Stimulated activated CD8-positive, alpha-beta memory T cell treated with anti-CD3 and anti-CD28 coated beads, Interleukin-7, amount 100 ng/mL, for 48 hours (primary cell): Measurements from ENCODE around the gene ROBO1.
"Not testable (repeated sequence)": the region's sequence is repeated elsewhere in the genome, so short reads cannot be mapped to it uniquely, and the experiment has no call there.

Source experiments
- DNase-seq, 2 donors: peaks; one replicate each; pipeline ENCODE4 v3.0.0-alpha.2; 2020; ENCODE audit warnings: low read depth in 1 of 2; ENCODE audit errors: extremely low read depth in 1 of 2

The ROBO1 gene

DNA sequence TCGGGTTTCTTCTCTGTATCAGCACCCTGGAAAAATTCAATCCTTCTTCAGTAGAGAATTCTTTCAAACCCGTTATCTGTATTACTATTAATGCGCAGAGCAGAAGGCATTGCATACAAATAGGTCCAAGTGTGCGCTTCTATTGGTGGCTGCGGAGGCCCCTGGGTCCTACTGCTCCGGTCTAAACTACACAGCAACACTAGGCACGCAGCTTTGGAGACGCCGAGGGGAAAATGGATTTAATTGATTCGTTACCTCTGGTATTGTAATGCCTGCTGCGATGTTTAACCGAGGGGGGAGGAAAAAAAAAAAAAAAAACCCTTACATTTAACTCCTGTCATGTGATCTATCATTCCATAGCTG is at the start of gene ROBO1:
Gene ROBO1 (minus strand): TSS at position 94 of the 363 bp plus-strand sequence.
- no peak for DNase-seq

DNA sequence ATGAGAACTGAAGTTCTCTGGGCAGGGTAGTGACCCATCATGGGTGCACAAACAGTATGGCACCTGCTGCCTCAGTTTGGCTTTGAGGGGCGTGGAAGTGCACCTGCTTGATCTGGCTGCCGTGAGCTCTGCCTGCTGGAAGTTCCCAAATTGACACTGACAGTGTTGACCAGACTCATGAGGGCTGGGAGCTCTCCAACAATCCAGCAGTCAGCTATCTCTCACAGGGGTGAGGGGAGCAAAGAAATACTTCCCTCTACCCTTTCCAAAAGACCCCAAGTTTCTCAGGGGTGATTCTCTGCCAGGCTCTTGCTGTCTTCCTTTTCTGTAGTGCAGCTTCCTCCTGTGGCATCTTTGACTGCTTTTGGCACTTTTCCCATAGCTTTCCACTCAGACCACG is 49.4 kb upstream of the ROBO1 start:
- no peak for DNase-seq

DNA sequence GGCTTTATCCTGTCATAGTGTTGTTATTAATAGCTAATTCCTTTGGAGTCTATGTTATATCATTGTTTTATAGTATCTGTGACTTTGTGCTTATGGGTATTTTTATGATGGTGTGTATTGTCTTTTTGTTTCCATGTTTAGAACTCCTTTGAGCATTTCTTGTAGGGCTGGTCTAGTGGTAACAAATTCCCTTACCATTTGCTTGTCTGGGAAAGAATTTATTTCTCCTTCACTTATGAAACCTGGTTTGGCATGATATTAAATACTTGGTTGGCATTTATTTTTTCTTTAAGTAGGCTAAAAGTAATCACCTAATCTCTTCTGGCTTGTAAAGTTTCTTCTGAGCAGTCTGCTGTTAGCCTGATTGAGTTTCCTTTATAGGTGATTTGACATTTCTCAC is 47.7 kb upstream of the ROBO1 start:
- no peak for DNase-seq

DNA sequence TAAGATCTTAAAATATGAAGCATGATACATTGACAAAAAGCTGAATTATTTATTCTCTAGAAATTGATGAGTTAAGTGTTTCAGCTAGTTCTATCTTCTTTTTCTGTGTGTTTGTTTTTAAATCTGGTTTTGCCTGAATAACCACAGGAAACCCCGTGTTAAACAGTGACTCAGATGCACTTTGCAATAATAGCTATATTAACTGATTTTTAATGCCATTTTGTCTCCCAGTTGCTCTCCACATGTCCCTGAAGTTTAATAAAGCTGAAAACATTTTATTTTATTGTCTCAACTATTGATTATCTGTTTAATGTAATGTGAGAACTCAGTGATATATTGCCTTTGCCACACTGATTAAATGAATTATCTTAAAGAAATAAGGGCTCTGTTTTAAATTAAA is 42.8 kb upstream of the ROBO1 start:
- no peak for DNase-seq

DNA sequence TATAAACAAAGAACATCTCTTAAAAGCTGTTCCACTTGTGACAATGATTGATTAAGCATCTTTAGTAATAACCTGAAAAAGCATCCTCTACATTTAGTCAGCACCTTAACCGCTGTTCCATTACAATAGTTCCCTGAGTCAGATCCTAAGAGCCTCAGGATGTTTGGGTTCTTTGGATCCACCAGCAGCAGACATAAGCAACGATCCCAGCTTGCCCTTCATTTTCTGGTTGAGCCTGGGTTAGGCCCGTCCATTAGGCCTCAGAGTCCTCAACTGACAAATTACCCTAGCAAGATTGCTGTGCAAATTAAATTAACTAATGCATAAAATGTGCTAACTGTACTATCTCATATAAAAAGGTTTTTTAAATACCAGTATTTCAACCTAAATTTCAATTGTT is 42.3 kb upstream of the ROBO1 start:
- no peak for DNase-seq

DNA sequence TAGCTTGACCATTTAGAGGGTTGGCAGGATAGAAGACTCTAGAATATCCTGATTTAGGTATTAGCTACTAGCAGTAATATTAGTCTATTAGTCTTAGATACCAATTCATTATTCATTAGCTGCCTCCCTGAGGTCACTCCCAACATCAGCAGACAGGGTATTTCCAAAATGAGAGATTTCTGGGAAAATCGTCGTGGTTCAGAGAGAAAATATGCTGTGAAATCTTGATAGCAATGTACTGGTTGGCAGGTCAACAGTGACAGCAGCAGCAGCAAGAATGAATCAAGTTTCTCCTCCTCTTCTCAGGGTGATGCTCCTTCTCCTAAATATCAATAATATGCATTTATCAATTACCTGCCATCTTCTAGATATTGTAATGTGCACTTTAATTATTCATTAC is 41.3 kb upstream of the ROBO1 start:
- DNase-seq, result no peak

DNA sequence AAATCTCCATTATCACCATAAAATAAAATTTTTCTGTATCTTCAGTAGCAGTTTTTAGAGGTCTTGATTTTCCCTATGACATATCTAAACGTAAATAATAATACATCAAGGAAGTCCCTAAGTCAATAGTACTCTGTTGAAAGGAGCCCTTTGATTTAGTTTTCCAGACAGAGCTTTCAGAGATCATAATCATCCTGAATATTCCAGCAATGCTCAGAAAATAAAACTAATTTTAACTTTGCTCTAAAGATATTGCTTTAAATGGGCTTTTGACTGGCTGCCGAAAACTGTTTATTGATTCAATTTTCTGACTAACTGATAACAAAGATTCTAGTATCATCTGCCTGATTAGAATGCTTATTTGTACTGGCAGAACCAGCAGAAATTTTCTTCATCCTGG is 40.7 kb upstream of the ROBO1 start:
- no peak for DNase-seq

DNA sequence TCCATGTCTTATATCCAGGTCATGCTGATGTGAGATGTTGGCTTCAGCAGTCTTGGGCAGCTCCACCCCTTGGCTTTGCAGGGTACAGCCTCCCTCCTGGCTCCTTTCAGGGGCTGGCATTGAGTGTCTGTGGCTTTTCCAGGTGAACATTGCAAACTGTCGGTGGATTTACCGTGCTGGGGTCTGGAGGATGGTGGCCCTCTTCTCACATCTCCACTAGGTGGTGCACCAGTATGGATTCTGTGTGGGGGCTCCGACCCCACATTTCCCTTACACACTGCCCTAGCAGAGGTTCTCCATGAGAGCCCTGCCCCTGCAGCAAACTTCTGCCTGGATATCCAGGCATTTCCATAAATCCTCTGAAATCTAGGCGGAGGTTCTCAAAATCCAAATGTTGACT is 22.4 kb upstream of the ROBO1 start:
- DNase-seq, result not testable (repeated sequence)

DNA sequence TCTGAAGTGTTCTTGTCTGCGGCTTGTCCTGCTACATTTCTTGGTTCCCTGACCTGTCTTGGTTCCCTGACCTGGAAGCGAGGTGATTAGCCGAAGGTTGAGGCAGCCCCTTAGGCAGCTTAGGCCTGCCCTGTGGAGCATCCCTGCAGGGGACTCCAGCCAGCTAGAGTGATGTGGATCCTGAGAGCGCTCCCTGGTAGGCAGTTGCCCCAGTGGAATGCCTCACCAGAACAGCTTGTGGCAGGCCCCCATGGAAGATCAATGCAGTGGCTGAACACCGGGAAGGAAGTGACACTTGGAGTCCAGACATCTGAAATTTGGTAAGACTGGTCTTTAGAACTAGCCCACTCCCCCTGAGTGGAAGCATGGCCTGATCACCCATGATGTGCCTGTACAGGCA is 5.5 kb upstream of the ROBO1 start:
- no peak for DNase-seq

DNA sequence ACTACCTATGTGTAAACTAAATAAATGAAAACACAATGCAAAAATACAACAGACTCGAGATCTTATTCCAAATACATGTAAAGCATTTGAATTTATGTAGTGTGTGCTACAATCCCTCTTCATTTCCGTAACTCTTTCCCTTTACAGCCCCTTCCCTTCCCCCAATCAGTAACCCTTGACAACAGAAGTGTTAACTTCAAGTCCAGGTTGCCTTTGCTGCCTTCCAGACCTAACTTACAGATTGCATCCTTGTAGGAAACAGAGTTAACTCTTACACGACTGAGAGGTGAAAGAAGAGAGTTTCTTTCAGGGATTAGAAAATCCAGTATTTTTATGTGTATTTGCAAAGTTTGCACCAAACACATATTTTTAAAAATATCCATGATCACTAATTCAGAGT is 1.4 kb upstream of the ROBO1 start:
- no peak for DNase-seq

DNA sequence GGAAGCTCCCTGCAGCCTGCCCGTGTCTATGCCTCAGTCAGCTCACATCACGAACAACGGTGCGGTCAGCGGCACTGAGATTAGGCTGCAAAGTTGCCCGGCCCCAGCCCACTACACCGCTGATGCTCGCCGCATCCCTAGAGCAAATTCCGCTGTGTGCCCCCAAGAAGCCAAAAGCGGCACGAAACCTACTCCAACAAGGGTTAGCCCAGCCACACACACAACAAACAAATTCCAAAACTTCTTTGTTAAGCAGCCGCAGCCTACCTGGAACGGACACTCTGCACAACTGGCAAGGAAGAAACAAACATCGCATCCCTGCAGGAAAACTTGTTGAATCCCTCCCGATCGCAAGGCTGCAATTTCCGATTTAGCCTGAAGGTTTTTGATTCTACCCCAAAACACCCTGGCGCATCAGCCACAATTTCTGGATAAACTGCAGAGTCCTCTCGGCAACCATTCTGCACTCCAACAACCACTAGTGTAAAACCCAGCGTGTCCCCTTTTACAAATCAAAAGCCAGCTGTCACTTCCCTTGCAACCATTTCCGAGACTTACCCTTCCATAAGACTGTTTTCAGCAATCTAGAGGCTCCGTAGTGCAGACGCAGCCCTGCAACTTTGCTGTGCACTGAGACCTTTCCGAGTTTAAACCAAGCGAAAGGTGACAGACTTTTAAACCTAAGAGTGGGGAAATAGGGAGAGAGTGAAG is 449 bp downstream of the ROBO1 start:
- DNase-seq, result no peak

DNA sequence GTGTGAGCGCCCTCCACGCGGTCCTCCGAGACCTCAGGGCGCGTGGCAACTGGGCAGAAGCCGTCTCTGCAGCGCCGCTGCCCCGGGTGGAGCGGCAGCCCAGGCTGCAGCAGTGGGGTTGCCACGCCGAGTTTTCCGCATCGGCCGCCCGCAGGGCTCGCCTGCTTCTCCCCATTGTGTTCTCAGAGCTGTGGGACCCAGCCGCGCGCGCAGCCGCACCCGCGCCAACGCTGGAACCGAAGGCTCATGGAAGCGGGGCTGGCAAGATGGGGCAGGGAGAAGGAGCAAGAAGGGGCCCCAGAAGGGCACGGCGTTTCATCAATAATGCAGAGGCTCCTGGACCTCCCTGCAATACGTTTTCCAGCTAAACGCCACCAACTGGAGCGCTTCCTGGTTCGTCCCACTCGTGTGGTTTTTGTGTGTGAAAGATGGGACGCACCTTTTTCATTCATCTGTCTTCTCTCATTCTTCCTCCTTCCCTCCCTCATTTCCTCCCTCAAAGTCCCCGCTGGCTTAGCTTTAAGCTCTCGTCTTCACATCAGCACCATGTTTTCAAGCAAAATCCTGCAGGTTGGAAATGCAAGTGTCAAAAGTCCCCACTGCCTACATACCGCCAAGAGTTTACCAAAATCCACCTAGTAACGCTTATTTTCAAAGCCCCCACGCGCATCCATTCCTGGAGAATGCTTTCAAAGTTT is 1.2 kb downstream of the ROBO1 start:
- no peak for DNase-seq

DNA sequence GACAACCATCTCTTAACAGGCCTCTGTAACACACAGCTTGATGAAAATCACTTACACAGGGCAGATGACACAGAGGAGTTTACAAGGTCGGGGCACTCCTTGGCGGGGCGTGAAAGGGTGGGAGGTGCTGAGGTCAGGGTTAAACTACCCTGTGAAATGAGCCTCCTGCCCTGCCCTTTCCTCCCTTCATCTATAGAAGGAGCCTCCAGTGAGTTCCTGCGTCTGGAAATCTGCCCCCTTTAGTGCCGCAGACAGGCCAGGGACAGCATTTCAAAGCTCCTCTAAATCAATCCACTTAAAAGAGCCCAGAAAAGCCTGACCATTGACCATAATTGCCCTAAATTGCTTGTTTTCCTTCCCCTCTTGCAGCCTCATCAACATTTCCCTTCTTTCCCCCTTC is 1.9 kb downstream of the ROBO1 start:
- DNase-seq, result no peak

DNA sequence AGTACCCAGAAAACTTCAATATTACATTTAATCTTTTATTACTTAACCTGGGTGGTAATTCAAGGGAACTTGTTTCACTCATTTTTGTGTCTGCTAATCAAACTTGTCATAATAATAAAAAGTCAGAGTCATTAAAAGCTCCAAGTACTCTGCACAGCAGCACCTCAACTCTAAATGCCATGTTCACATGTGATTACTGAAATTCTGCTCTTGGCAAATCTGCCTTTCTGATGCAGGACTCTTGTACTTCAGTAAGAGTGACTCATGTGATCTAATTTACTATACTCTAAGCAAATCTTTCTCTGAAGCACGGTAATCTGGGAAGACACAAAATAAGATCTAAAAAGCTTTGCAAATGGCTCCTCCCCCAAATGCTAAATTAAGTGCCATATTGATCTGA is 6.4 kb downstream of the ROBO1 start:
- no peak for DNase-seq

DNA sequence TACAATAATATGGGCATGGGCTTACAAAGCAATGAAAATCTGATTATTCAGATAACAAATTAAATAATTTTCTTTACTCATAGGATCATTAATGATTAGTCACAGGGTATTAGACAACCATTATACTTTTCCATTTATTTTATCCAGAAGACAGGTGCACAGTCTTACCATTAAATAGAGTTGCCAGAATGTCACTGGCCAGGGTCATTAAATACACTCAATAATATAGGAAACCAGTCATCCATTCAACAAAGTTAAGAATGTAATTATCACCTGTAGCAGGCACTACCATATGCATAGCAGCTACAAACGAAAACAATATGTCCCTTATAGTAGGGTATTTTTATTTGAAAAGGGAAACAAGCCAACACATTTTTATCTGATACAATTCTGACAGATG is 16.1 kb downstream of the ROBO1 start:
- no peak for DNase-seq

DNA sequence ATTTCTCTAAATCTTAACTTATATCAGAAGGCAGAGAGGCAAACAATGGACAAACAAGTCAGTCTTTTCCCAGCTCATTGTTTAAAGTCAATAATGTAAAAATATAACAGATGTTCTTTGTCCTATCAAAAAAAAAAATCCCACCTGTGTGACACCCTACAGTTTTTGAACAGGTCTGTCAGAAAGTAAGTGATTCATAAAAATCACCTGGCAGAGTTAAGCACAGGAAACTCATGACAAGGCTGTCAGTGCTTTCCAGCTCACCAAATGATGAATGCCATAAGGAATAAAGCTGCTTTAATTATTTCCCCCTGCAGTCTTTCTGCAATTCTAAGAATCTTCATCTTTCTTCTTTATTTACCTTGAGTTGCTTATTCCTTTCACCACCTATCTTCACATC is 30.3 kb downstream of the ROBO1 start:
- DNase-seq, result no peak

DNA sequence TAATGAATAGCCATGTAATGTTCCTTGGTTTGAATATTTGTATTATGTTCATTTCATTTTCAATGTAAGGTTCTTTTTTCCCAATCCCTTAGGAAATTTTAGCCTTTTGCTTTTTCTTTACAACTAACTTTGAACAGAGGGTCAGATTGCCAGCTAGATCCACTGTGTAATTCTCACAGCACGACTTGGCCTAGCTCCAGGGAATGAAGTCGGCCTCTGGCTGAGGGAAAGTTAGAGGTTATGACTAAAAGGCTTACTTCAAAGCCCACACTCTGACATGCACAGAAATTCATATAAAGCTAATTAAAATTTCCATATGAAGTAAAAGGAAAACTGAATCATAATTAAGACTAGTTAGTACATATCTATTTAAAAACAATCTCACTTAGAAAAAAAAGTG is 38.7 kb downstream of the ROBO1 start:
- no peak for DNase-seq

DNA sequence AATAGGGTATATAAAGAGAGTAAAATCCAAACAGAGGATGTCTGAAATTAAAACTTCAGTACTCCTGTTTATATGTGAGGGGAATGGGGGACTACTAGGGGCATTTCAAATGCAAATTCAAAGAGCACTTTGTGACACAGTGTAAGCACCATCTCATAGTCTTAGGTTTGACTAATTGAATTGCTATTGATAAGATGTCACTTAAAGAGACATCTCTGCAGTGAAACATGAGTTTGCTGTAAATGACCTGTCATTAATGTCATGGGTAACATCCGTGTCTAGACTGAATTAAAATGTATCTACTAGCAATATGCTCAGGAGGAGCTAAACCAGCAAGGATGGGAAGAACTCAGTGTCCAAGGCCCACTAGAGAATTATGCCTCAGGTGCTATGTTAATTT is 41.0 kb downstream of the ROBO1 start:
- DNase-seq, result no peak

DNA sequence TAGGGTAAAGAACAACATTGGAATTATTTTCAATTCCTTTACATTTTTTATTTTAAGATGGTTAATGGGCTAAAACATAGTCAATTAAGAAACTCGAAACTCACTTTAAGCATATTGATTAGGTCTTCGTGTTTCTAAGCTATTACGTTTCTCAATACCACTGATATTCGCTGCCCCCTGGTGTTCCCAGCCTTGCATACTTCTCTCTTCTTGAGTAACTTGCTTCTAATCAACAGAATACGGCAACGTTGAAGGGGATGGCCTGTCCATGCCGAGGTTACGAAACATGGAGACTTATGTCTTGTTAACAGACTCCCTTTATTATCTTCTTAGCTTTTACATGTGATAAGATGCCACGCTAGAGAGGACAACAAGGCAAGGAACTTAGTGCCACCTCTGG is 43.6 kb downstream of the ROBO1 start:
- DNase-seq, result no peak

DNA sequence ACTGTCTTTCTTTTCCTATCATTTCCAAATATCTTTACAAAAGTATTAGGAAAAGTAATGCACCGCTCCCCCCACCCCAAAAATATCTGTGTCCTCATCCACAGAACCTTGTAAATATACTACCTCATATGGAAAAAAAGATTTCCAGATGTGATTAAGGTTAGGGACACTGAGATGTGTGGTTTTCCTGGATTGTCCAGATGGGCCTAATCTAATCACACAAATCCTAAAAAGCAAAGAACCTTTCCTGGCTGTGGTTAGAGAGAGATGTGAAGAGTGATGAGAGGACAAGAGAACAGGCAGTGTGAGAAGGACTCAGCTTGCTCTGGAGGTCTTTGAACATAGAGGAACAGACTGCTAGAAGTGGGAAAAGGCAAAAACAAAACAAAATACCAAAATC is 77.7 kb downstream of the ROBO1 start:
- DNase-seq, result no peak

DNA sequence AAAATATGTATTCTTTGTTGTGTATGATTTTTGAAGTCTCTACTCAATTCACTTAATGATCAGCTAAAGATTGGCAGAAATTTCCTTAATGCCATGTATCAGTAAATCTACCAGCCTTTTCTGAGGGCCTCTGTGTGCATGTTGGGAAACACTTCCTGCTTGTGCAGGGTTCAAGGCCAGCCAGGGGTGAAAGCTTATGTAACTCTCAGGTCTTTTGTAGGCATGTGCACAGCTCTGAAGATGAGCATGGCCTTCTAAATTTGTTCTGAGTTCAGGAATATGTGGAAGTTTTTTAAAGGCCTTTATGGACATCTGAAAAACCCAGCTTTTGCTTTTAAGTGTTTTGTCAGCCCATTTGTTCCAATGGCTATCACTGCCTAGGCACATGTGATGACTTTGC is 82.7 kb downstream of the ROBO1 start:
- no peak for DNase-seq

DNA sequence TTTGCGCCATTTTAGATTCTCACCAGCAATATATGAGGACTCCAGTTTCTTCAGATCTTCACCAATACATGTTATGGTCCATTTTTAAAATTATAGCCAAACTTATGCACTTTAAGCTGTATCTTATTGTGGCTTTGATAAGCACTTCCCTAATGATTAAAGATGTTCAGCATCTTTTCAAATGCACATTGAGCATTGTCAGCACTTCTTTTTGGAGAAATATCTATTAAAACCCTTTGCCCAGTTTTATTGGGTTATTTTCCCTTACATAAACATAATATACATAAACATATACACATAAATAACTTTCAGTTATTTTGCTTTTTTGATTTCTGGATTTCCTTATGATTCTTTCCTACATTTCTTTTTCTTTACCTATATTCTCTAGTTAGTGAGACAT is 83.8 kb downstream of the ROBO1 start:
- no peak for DNase-seq

DNA sequence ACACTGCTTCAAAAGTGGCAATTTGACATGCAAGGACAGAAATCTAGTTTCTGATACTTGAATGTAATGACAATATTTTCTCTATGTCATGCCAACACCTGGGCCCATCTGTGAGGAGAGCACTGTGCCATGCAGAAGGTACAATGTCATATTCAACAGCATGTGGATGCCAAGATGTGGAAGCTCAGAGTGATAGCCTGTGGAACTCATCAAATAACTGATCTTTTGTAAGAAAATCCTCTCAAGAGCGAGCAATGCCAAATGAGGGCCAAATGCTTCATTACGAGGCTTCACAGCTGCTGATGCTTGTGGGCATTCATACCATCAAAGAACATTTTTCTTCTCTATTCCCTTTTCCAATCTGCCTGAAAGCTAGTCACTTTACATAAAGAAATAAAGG is 95.1 kb downstream of the ROBO1 start:
- no peak for DNase-seq
